Fibroblast of skin of left biceps (primary cell): ENCODE results near the gene IL12RB2.

Source experiments
- DNase-seq, 2 experiments: peaks; one replicate each; pipeline ENCODE4 v3.0.0-alpha.2; 2013; ENCODE audit warnings: low read depth in 2 of 2

The IL12RB2 gene

GRCh38 chr1:67307251-67308060, at the start of gene IL12RB2:
Gene IL12RB2, plus strand, starts transcription at chr1:67307873. Its CDS starts 12,496 bp downstream, at chr1:67320369.
- no peak for DNase-seq

GRCh38 chr1:67261680-67262079, 46.0 kb upstream of the IL12RB2 start:
- no peak for DNase-seq

- no peak for DNase-seq
Observed at GRCh38 chr1:67262735-67263134, 44.9 kb upstream of the IL12RB2 start.

GRCh38 chr1:67264152-67264551, 43.5 kb upstream of the IL12RB2 start:
- DNase-seq: no peak

GRCh38 chr1:67264899-67265298, 42.8 kb upstream of the IL12RB2 start:
- no peak for DNase-seq

GRCh38 chr1:67269061-67269460, 38.6 kb upstream of the IL12RB2 start:
- no peak for DNase-seq

- no peak for DNase-seq
Observed at GRCh38 chr1:67270541-67270940, 37.1 kb upstream of the IL12RB2 start.

GRCh38 chr1:67273591-67273990, 34.1 kb upstream of the IL12RB2 start:
- no peak for DNase-seq

GRCh38 chr1:67274623-67275325, 32.9 kb upstream of the IL12RB2 start:
- no peak for DNase-seq

- no peak for DNase-seq
Observed at GRCh38 chr1:67280696-67281095, 27.0 kb upstream of the IL12RB2 start.

- DNase-seq: no peak
Observed at GRCh38 chr1:67281244-67281643, 26.4 kb upstream of the IL12RB2 start.

- no peak for DNase-seq
Observed at GRCh38 chr1:67285780-67286488, 21.7 kb upstream of the IL12RB2 start.

GRCh38 chr1:67290236-67290635, 17.4 kb upstream of the IL12RB2 start:
- no peak for DNase-seq

- DNase-seq: no peak
Observed at GRCh38 chr1:67294836-67295617, 12.6 kb upstream of the IL12RB2 start.

- DNase-seq: no peak
Observed at GRCh38 chr1:67298762-67299161, 8.9 kb upstream of the IL12RB2 start.

- no peak for DNase-seq
Observed at GRCh38 chr1:67299296-67299695, 8.4 kb upstream of the IL12RB2 start.

- DNase-seq: no peak
Observed at GRCh38 chr1:67300561-67300960, 7.1 kb upstream of the IL12RB2 start.

GRCh38 chr1:67304023-67304422, 3.6 kb upstream of the IL12RB2 start:
- no peak for DNase-seq

- no peak for DNase-seq
Observed at GRCh38 chr1:67306547-67306946, 1.1 kb upstream of the IL12RB2 start.

- DNase-seq: no peak
Observed at GRCh38 chr1:67308136-67308535, 463 bp downstream of the IL12RB2 start.

- no peak for DNase-seq
Observed at GRCh38 chr1:67312615-67313014, 4.9 kb downstream of the IL12RB2 start.
